Uterus (tissue), 4 donors: ENCODE results near the gene PDGFB. TPM values are rescaled to one million over a fixed set of nuclear protein-coding genes. Genes with fewer than 3 reads are reported as not detected.

ENCODE experiments used
- DNase-seq, 2 donors: peaks; one replicate each; pipeline ENCODE4 v3.0.0-alpha.2; 2019 to 2020
- H3K27ac ChIP-seq, 2 donors: fragments of 200-600 bp; sonication (generic); 1 replicate in 1 of 2; 2 replicates in 1 of 2; pipeline ENCODE4 v1.5.1; 2016 to 2018
- H3K27me3 ChIP-seq, 2 donors: fragments of 200-600 bp; sonication (generic); one replicate each; pipeline ENCODE4 v1.5.1; 2018 to 2019; ENCODE audit warnings: control low read depth in 1 of 2
- H3K36me3 ChIP-seq, 2 donors: fragments of 200-600 bp; sonication (generic); one replicate each; pipeline ENCODE4 v1.5.1; 2019; ENCODE audit warnings: control low read depth in 1 of 2
- H3K4me1 ChIP-seq, 2 donors: fragments of 200-600 bp; sonication (generic); one replicate each; pipeline ENCODE4 v1.5.1; 2018 to 2019; ENCODE audit warnings: control low read depth in 1 of 2
- H3K4me3 ChIP-seq, 2 donors: fragments of 200-600 bp; sonication (generic); 1 replicate in 1 of 2; 2 replicates in 1 of 2; pipeline ENCODE4 v1.5.1; 2018 to 2019; ENCODE audit warnings: mild to moderate bottlenecking in 1 of 2
- H3K9me3 ChIP-seq, 2 donors: fragments of 200-600 bp; sonication (generic); one replicate each; pipeline ENCODE4 v1.5.1; 2019; ENCODE audit warnings: control low read depth in 1 of 2
- POLR2A ChIP-seq, 2 donors: fragments of 450-650 bp; IDR thresholded peaks; one replicate each; pipeline ENCODE4 v1.6.1; 2016; ENCODE audit warnings: antibody characterized with exemption in 2 of 2, mild to moderate bottlenecking in 1 of 2, moderate library complexity in 1 of 2
- intact Hi-C: fragments of 100-400 bp; cut with DNase I; formaldehyde crosslinking; loops from one replicate; pipeline ENCODE4 v1.15.1; 2023; ENCODE audit warnings: low total_unique reads
- total RNA-seq, 4 donors: library from RNA; depleted of rRNA in 3 of 4; stranded (reverse); fragments of >200 nt in 3 of 4; gene quantifications; one replicate each; pipeline versions ENCODE4 v1.1.0 to v1.2.4, GENCODE V29; 2014 to 2023
- TF ChIP-seq, protein P1 (sequence below), 4 experiments: fragments of 200-600 bp in 2 of 4; fragments of 450-650 bp in 2 of 4; sonication (generic) in 2 of 4; IDR thresholded peaks; one replicate each; pipeline ENCODE4 v1.5.1; 2016 to 2019; ENCODE audit warnings: antibody characterized with exemption in 4 of 4, mild to moderate bottlenecking in 2 of 4, moderate library complexity in 1 of 4
- donor health status: DM: yes; HTN: yes; CAD: no.

PDGFB gene
- total RNA-seq, 4 donors from 2014 or later = 2.0 to 24.8 (median 5.6) TPM

DNA sequence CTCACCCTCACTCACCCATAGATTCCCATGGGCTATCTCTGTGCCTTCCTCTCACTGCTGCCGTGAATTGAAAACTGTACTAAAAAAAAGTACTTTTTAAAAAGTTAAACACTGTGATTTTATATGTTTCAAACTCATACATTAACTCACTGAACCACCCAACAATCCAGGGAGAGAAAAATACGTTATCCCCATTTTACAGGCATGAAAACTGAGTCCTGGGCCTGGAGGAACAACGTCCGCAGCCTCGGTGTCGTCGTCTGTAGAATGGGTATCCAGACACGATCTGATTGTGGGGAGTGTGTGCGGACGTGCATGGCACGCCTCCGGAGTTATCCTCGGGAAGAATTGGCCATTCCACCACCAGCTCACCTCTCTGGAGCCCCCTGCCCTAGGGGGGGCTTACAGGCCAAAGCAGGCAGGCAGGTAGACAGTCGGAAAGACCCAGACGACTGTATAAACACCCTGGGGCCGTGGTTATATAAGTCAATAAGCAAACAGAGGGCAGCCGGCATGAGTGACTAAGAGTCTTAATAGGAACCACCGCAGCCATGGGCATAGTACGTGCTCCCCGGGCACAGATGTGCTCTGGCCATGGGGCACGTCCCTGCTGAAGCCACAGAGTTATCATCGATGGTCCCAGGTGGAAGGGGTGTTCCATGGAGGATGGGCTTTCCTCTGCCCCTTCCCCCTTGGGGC lies 7.1 kb upstream of the PDGFB start:
- Histone ChIP-seq H3K9me3 (no peaks in the 10 kb centered on the region), H3K36me3 (no peaks in the 10 kb centered on the region), H3K4me1 (peaks cover 0 to 24% of the 10 kb centered on the region in 2 donors), H3K27ac (no peak overlapping the region), H3K4me3 (no peak overlapping the region), H3K27me3 (no peaks in the 10 kb centered on the region)
- intact Hi-C loops = no loop called here
- TF ChIP-seq POLR2A (IDR thresholded peaks at IDR 0.05) = no peak
- TF ChIP-seq, protein P1, sequence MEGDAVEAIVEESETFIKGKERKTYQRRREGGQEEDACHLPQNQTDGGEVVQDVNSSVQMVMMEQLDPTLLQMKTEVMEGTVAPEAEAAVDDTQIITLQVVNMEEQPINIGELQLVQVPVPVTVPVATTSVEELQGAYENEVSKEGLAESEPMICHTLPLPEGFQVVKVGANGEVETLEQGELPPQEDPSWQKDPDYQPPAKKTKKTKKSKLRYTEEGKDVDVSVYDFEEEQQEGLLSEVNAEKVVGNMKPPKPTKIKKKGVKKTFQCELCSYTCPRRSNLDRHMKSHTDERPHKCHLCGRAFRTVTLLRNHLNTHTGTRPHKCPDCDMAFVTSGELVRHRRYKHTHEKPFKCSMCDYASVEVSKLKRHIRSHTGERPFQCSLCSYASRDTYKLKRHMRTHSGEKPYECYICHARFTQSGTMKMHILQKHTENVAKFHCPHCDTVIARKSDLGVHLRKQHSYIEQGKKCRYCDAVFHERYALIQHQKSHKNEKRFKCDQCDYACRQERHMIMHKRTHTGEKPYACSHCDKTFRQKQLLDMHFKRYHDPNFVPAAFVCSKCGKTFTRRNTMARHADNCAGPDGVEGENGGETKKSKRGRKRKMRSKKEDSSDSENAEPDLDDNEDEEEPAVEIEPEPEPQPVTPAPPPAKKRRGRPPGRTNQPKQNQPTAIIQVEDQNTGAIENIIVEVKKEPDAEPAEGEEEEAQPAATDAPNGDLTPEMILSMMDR (IDR thresholded peaks at IDR 0.05) = no peak
- DNase-seq = no peak

DNA sequence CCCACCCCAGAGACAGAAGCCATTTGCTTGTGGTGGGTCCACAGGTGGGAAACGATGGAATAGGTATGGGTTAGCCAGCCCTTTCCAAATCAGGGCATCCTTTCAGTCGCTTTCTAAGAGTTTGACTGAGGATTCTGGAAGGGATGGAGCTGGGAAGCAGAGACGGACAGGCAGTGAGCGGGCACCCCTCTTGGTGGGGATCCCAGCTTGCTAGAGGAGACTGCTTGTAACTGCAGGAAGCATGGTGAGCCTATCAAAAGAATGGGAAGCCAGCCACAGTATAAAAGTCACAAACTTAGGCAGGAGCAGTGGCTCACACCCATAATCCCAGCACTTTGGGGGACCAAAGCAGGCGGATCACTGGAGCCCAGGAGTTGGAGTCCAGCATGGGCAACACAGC lies 6.1 kb upstream of the PDGFB start:
- Histone ChIP-seq H3K9me3 (no peaks in the 10 kb centered on the region), H3K36me3 (no peaks in the 10 kb centered on the region), H3K27me3 (no peaks in the 10 kb centered on the region), H3K4me3 (no peak overlapping the region), H3K27ac (no peak overlapping the region), H3K4me1 (peaks cover 0 to 24% of the 10 kb centered on the region in 2 donors)
- no peak for DNase-seq
- no peak for TF ChIP-seq POLR2A (IDR thresholded peaks at IDR 0.05)
- TF ChIP-seq, protein P1 (IDR thresholded peaks at IDR 0.05) = no peak
- intact Hi-C loops = no loop called here

DNA sequence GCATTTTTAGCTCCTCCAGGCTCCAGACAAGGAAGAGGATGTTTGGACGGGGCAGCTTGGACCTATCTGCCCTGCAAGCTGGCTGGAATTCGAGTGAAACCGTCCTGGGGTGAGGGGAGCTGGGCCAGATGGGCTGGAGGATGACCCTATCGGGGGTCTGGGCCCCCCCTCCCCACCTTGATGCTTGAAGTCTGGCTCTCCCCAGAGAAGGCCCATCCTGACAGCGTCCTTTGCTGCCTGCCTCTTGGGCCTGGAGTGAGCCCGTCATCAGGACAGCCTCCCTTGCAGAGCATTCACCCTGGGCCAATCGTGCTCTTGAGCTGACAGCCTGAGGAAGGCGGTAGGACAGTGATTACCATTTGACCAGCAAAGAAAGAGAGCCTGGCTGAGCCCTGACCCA lies 5.3 kb upstream of the PDGFB start:
- Histone ChIP-seq H3K27ac (no peak overlapping the region), H3K36me3 (no peaks in the 10 kb centered on the region), H3K9me3 (no peaks in the 10 kb centered on the region), H3K27me3 (no peaks in the 10 kb centered on the region), H3K4me1 (peaks cover 0 to 24% of the 10 kb centered on the region in 2 donors), H3K4me3 (no peak overlapping the region)
- intact Hi-C loops = no loop called here
- TF ChIP-seq, protein P1 (IDR thresholded peaks at IDR 0.05) = no peak
- TF ChIP-seq POLR2A (IDR thresholded peaks at IDR 0.05) = no peak
- DNase-seq = no peak

DNA sequence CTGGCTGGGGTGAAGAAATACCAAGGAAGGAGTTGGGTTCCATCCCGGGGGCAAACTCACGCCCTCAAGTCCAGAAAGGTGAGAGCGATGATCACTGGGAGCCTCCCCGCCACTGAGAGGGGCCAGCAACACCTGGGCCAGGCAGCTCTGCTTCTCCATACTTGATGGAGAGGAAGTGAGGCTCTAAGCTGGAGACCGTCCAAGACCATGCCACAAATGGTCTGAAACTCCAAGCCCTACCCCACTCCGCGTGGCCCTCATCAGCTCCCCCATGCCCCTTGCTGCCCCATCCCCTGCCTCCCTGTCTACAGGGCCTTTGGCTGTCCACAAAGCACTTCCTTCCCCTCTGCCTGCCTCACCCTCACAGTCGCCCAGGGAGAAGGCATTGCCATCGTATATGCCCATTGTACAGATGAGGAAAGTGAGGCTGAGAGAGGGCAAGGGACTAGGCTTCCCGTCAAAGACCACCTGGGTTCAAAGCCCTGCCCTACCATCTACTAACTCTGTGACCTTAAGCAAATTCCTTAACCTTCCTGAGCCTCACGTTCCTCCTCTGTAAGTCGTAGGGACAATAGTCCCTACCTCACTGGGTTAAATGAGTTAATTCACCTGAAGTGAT lies 4.4 kb upstream of the PDGFB start:
- Histone ChIP-seq H3K4me1 (peaks cover 0 to 15% of the 10 kb centered on the region in 2 donors), H3K27me3 (no peaks in the 10 kb centered on the region), H3K36me3 (no peaks in the 10 kb centered on the region), H3K27ac (no peak overlapping the region), H3K4me3 (no peak overlapping the region), H3K9me3 (no peaks in the 10 kb centered on the region)
- no peak for TF ChIP-seq POLR2A (IDR thresholded peaks at IDR 0.05)
- TF ChIP-seq, protein P1 (IDR thresholded peaks at IDR 0.05) = no peak
- DNase-seq = no peak
- intact Hi-C loops = no loop called here

DNA sequence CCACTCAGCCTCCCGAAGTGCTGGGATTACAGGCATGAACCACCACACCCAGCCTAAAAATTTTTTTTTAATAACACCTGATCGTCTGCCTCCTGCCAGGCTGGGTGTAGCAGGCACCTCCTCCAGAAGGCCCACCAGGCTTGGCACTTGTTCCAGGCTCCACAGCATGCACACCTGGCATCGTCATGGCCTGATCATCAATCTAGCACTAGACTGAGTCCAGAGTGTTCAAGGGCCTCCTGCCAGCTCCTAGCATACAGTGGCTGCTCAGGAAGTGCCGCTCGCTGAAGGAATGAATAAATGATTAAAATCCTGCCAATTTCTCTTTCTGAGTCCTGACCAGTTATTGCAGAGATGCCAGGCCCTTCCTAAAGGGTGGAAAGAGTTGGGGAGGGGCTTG lies 3.5 kb upstream of the PDGFB start:
- intact Hi-C loops = no loop called here

More for the DNA sequence above, 3.5 kb upstream of the PDGFB start:
- Histone ChIP-seq H3K36me3 (no peaks in the 10 kb centered on the region), H3K27me3 (no peaks in the 10 kb centered on the region), H3K4me3 (no peak overlapping the region), H3K27ac (no peak overlapping the region), H3K4me1 (peaks cover 0 to 17% of the 10 kb centered on the region in 2 donors), H3K9me3 (no peaks in the 10 kb centered on the region)
- DNase-seq = no peak
- TF ChIP-seq, protein P1 (IDR thresholded peaks at IDR 0.05) = no peak
- no peak for TF ChIP-seq POLR2A (IDR thresholded peaks at IDR 0.05)
